Mesothelial cell of epicardium (in vitro differentiated cells): ENCODE results near the gene SWT1. TPM values are rescaled to one million over a fixed set of nuclear protein-coding genes. Genes with fewer than 3 reads are reported as not detected.

Experiments used
- DNase-seq, 2 experiments: peaks; one replicate each; pipeline ENCODE4 v3.0.0; 2021; ENCODE audit warnings: low spot score in 2 of 2; ENCODE audit not compliant: unreplicated experiment in 2 of 2
- H3K27ac Mint-ChIP-seq: 2 replicates; pipeline ENCODE4 v1.8.0; 2021; ENCODE audit warnings: mixed read lengths
- H3K27me3 Mint-ChIP-seq: 2 replicates; pipeline ENCODE4 v1.8.0; 2021; ENCODE audit warnings: low read depth, mixed read lengths
- H3K36me3 Mint-ChIP-seq: 2 replicates; pipeline ENCODE4 v1.8.0; 2021; ENCODE audit warnings: mixed read lengths
- H3K4me1 Mint-ChIP-seq: 2 replicates; pipeline ENCODE4 v1.8.0; 2021; ENCODE audit warnings: mixed read lengths
- H3K4me3 Mint-ChIP-seq: 2 replicates; pipeline ENCODE4 v1.8.0; 2021; ENCODE audit warnings: mild to moderate bottlenecking, moderate library complexity, mixed read lengths
- H3K9me3 Mint-ChIP-seq: 2 replicates; pipeline ENCODE4 v1.8.0; 2021; ENCODE audit warnings: mixed read lengths
- total RNA-seq: library from RNA; stranded (reverse); gene quantifications from 3 replicates; pipeline ENCODE4 v1.2.1, GENCODE V29; 2021
- TF ChIP-seq, protein P1 (sequence below): fragments of 200-600 bp; sonication (generic); IDR thresholded peaks from one replicate; pipeline ENCODE4 v1.5.0; 2021; ENCODE audit warnings: antibody characterized with exemption; ENCODE audit not compliant: unreplicated experiment

Gene SWT1
- total RNA-seq, 1 donor from 2014 or later = 8.0 TPM

DNA sequence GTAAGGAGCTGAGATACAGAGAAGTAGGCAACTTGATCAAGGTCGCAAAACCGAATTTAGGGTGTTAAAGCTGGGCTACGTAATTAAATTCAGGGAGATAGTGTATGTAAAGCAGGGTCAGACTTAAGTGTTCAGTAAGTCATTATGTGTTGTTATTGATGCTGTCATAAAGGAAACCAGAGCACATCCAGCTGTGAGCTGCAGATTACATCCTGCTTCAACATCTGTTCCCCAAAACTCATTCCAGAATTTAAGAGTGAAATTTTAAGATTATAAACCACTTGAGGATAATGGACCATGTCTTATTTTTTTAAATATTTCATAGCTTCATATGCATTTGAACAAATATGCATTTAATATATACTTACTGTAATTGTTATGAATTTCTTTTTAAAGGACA lies 110.3 kb downstream of the SWT1 start:
- Mint-ChIP-seq H3K27ac (no peak overlapping the region), H3K4me1 (peaks cover 6% of the 10 kb centered on the region), H3K9me3 (no peaks in the 10 kb centered on the region), H3K4me3 (no peak overlapping the region), H3K27me3 (no peaks in the 10 kb centered on the region), H3K36me3 (no peaks in the 10 kb centered on the region)
- TF ChIP-seq, protein P1, sequence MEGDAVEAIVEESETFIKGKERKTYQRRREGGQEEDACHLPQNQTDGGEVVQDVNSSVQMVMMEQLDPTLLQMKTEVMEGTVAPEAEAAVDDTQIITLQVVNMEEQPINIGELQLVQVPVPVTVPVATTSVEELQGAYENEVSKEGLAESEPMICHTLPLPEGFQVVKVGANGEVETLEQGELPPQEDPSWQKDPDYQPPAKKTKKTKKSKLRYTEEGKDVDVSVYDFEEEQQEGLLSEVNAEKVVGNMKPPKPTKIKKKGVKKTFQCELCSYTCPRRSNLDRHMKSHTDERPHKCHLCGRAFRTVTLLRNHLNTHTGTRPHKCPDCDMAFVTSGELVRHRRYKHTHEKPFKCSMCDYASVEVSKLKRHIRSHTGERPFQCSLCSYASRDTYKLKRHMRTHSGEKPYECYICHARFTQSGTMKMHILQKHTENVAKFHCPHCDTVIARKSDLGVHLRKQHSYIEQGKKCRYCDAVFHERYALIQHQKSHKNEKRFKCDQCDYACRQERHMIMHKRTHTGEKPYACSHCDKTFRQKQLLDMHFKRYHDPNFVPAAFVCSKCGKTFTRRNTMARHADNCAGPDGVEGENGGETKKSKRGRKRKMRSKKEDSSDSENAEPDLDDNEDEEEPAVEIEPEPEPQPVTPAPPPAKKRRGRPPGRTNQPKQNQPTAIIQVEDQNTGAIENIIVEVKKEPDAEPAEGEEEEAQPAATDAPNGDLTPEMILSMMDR = no peak
- no peak for DNase-seq

DNA sequence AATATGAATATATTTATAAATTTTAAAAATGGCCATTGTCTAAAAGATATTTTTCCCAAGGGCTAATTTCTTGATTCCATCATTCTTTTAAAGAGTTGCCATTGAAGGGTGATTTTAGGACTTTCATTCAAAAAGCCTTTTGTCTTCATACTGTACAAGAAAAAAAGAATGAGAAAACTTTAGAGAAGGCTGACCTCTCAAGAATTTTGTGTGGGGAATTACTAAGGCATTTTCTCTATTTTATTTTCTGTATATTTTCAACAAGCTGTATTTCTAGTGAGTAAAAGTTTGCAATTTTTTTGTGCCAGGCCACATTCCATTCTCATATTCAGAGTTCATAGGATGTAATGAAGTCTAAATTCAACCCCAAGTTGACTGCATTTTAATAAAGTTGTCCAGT lies 110.7 kb downstream of the SWT1 start:
- H3K4me3 Mint-ChIP-seq = no peak overlapping the region
- peaks cover 6% of the 10 kb centered on the region for H3K4me1 Mint-ChIP-seq
- H3K9me3 Mint-ChIP-seq = no peaks in the 10 kb centered on the region
- no peaks in the 10 kb centered on the region for H3K36me3 Mint-ChIP-seq
- no peak overlapping the region for H3K27ac Mint-ChIP-seq
- H3K27me3 Mint-ChIP-seq = no peaks in the 10 kb centered on the region
- no peak for DNase-seq
- TF ChIP-seq, protein P1 = no peak

DNA sequence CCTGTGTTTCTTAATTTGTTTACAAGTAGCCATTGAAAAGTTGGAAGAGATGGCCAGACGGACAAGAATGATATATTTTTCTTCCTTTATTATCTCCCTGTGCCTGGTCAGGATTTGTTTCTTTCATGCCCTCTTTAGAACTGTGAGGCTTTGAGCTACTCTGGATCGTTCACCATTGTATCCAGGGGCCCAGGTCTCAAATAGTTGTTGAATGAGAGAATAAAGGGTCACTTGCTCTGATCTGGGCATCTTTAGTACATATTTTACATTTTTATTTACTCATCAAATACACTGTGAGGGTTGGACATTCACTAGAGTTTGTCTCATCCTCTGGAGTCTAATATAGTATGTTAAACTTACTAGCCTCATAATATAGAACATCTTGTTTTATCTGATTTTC lies 111.4 kb downstream of the SWT1 start:
- Mint-ChIP-seq H3K4me1 (peaks cover 6% of the 10 kb centered on the region), H3K4me3 (no peak overlapping the region), H3K27ac (no peak overlapping the region), H3K36me3 (no peaks in the 10 kb centered on the region), H3K9me3 (no peaks in the 10 kb centered on the region), H3K27me3 (no peaks in the 10 kb centered on the region)
- no peak for DNase-seq
- TF ChIP-seq, protein P1 = no peak

DNA sequence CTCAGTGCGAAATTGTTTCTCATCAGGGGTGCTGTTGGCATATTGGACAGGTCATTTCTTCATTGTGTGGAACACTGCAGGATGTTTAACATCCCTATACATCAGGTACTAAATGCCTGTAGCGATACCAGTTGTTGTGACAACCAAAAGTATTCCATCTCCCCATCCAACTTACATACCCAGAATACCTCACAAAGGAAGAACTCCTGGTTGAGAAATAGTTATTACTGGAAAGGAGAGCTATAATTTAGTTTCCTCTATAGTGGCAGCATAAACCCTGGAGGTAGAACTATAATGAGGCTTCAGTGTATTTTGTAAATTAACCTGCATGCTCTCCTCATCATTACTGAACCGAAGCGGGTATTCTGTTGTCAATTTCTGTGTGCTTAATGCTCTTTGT lies 115.0 kb downstream of the SWT1 start:
- Mint-ChIP-seq H3K36me3 (no peaks in the 10 kb centered on the region), H3K27me3 (no peaks in the 10 kb centered on the region), H3K9me3 (no peaks in the 10 kb centered on the region), H3K4me3 (no peak overlapping the region), H3K27ac (no peak overlapping the region), H3K4me1 (no peaks in the 10 kb centered on the region)
- no peak for DNase-seq
- TF ChIP-seq, protein P1 = no peak

DNA sequence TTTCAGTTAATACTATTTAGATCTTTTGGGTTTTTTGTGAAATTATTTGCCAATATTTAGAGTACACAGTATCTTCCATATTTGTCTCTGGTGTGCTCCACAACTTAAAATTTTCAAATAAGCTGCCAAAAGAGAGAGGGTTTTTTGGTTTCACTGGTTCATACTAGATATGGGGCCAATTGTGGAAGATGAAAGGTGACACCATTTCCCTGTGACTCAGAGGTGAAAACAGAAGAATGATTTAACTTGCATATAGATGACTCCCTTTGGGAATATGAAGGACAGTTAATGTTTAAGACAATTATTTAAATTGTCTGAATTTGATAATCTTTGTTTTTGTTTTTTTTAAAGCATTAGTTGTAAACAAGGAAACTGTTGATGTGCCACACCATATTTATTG lies 122.6 kb downstream of the SWT1 start:
- no peak overlapping the region for H3K4me3 Mint-ChIP-seq
- H3K27ac Mint-ChIP-seq = no peak overlapping the region
- H3K4me1 Mint-ChIP-seq = peaks cover 4% of the 10 kb centered on the region
- peaks cover 45% of the 10 kb centered on the region for H3K36me3 Mint-ChIP-seq
- TF ChIP-seq, protein P1 = no peak
- DNase-seq = no peak
- H3K27me3 Mint-ChIP-seq = no peaks in the 10 kb centered on the region
- peaks cover 35% of the 10 kb centered on the region for H3K9me3 Mint-ChIP-seq

DNA sequence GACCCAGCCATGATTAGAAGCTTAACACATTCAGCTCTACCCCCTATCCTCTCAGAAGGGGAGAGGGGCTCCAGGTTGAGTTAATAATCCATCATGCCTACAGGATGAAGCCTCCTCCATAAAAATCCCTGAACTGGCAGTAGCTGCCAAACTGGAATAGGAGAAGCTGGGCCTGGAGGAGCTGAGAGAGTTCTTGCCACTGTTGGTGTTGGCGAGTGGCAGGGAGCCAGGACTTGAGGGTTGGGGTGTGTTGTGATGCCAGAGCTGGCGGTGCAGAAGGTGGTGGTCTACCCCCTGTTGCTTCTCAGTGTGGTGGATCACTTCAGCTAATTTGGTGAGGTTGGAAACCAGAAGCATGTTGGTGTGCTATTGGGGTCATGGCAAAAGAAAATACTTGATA lies 123.6 kb downstream of the SWT1 start:
- Mint-ChIP-seq H3K4me3 (no peak overlapping the region), H3K36me3 (peaks cover 47% of the 10 kb centered on the region), H3K4me1 (peaks cover 11% of the 10 kb centered on the region), H3K27ac (no peak overlapping the region), H3K27me3 (no peaks in the 10 kb centered on the region), H3K9me3 (peaks cover 37% of the 10 kb centered on the region)
- TF ChIP-seq, protein P1 = no peak
- no peak for DNase-seq
